Endothelial cell of coronary artery (primary cell): ENCODE data around the gene SLC17A3. TPM values are rescaled to one million over a fixed set of nuclear protein-coding genes. Genes with fewer than 3 reads are reported as not detected.

Experiments
- total RNA-seq: library from RNA; depleted of rRNA; stranded (reverse); fragments of >200 nt; gene quantifications from 2 replicates; pipeline ENCODE4 v1.2.3, GENCODE V29; 2014

Gene SLC17A3
- total RNA-seq = not detected in 2 replicates

GRCh38 chr6:25874118-25874517 is at the start of gene SLC17A3:
TSS of gene SLC17A3 (minus strand) at chr6:25874243. CDS start at chr6:25868387, 5,856 bp downstream.

GRCh38 chr6:25831532-25832306 is 42.3 kb downstream of the SLC17A3 start, which contains the start of gene SLC17A1:
TSS of gene SLC17A1 (minus strand) at chr6:25832052. CDS start at chr6:25830557, 1,495 bp downstream.

Other genes starting within 250 kb of the SLC17A3 start
- gene SCGN, start 222.0 kb downstream of the SLC17A3 start, total RNA-seq = not detected in 2 replicates
- not detected in 2 replicates for gene SLC17A4, start 119.5 kb downstream of the SLC17A3 start, total RNA-seq
- gene SLC17A1, start 42.2 kb downstream of the SLC17A3 start, total RNA-seq = not detected in 2 replicates
- not detected in 2 replicates for gene SLC17A2, start 56.4 kb upstream of the SLC17A3 start, total RNA-seq
- gene TRIM38, start 88.6 kb upstream of the SLC17A3 start, total RNA-seq = 7.4 and 9.1 TPM in 2 replicates
- gene HFE, start 213.2 kb upstream of the SLC17A3 start, total RNA-seq = 2.4 and 5.3 TPM in 2 replicates